ENCODE results near the gene EBLN2.

Gene EBLN2

GRCh38 chr3:73061416-73061815 is at the start of gene EBLN2:
Gene EBLN2 (plus strand): TSS chr3:73061659. CDS start chr3:73062082, 423 bp downstream.
- DNase-seq (ENCODE audit: extremely low read depth in 1 of 2, low read depth in 1 of 2) = no peak

- DNase-seq (ENCODE audit: extremely low read depth in 1 of 2, low read depth in 1 of 2) = no peak
These were observed 43.2 kb upstream of the EBLN2 start for GRCh38 chr3:73018298-73018697.

GRCh38 chr3:73018790-73019441 is 42.5 kb upstream of the EBLN2 start:
- DNase-seq (ENCODE audit: extremely low read depth in 1 of 2, low read depth in 1 of 2) = no peak

GRCh38 chr3:73021301-73021835 is 40.1 kb upstream of the EBLN2 start:
- no peak for DNase-seq (ENCODE audit: extremely low read depth in 1 of 2, low read depth in 1 of 2)

GRCh38 chr3:73024836-73025235 is 36.6 kb upstream of the EBLN2 start:
- DNase-seq (ENCODE audit: extremely low read depth in 1 of 2, low read depth in 1 of 2) = no peak

GRCh38 chr3:73026111-73026759 is 35.2 kb upstream of the EBLN2 start:
- no peak for DNase-seq (ENCODE audit: extremely low read depth in 1 of 2, low read depth in 1 of 2)

- DNase-seq (ENCODE audit: extremely low read depth in 1 of 2, low read depth in 1 of 2) = no peak
These were observed 34.7 kb upstream of the EBLN2 start for GRCh38 chr3:73026760-73027113.

- DNase-seq (ENCODE audit: extremely low read depth in 1 of 2, low read depth in 1 of 2) = no peak
These were observed 32.7 kb upstream of the EBLN2 start for GRCh38 chr3:73028803-73029202.

- no peak for DNase-seq (ENCODE audit: extremely low read depth in 1 of 2, low read depth in 1 of 2)
These were observed 32.1 kb upstream of the EBLN2 start for GRCh38 chr3:73029321-73029796.

GRCh38 chr3:73030073-73030597 is 31.3 kb upstream of the EBLN2 start:
- no peak for DNase-seq (ENCODE audit: extremely low read depth in 1 of 2, low read depth in 1 of 2)

GRCh38 chr3:73031573-73032103 is 29.8 kb upstream of the EBLN2 start:
- DNase-seq (ENCODE audit: extremely low read depth in 1 of 2, low read depth in 1 of 2) = no peak

- DNase-seq (ENCODE audit: extremely low read depth in 1 of 2, low read depth in 1 of 2) = no peak
These were observed 24.5 kb upstream of the EBLN2 start for GRCh38 chr3:73036694-73037591.

- DNase-seq (ENCODE audit: extremely low read depth in 1 of 2, low read depth in 1 of 2) = no peak
These were observed 19.9 kb upstream of the EBLN2 start for GRCh38 chr3:73041537-73041936.

GRCh38 chr3:73043414-73043813 is 18.0 kb upstream of the EBLN2 start:
- DNase-seq (ENCODE audit: extremely low read depth in 1 of 2, low read depth in 1 of 2) = no peak

GRCh38 chr3:73045391-73045790 is 16.1 kb upstream of the EBLN2 start:
- DNase-seq (ENCODE audit: extremely low read depth in 1 of 2, low read depth in 1 of 2) = no peak

GRCh38 chr3:73046195-73046594 is 15.3 kb upstream of the EBLN2 start:
- DNase-seq (ENCODE audit: extremely low read depth in 1 of 2, low read depth in 1 of 2) = no peak

GRCh38 chr3:73049319-73049718 is 12.1 kb upstream of the EBLN2 start:
- DNase-seq (ENCODE audit: extremely low read depth in 1 of 2, low read depth in 1 of 2) = no peak

- DNase-seq (ENCODE audit: extremely low read depth in 1 of 2, low read depth in 1 of 2) = no peak
These were observed 8.6 kb upstream of the EBLN2 start for GRCh38 chr3:73052857-73053256.

- DNase-seq (ENCODE audit: extremely low read depth in 1 of 2, low read depth in 1 of 2) = no peak
These were observed 5.9 kb upstream of the EBLN2 start for GRCh38 chr3:73055583-73055982.

- no peak for DNase-seq (ENCODE audit: extremely low read depth in 1 of 2, low read depth in 1 of 2)
These were observed 5.2 kb upstream of the EBLN2 start for GRCh38 chr3:73056014-73056844.
